Measurements from ENCODE around the gene GSK3B.

- no peak for TF ChIP-seq CTCF (IDR thresholded peaks at IDR 0.05)
- TF ChIP-seq POLR2A (IDR thresholded peaks at IDR 0.05), result no peak
- no peak for TF ChIP-seq POLR2AphosphoS5 (IDR thresholded peaks at IDR 0.05; ENCODE audit: insufficient read depth in 1 of 2, low read depth in 1 of 2)
Observed at GRCh38 chr3:119834754-119835370, 259.4 kb downstream of the GSK3B start.

Measured in vagina (tissue), 2 donors.